Measurements from ENCODE around the gene GALNT9. TPM values are rescaled to one million over a fixed set of nuclear protein-coding genes. Genes with fewer than 3 reads are reported as not detected.

GALNT9 gene
- polyA plus RNA-seq, 1 experiment: not detected

- DNase-seq (ENCODE audit: low read depth): no peak
- POLR2A ChIA-PET: no interaction called here
- TF ChIP-seq, protein P1, sequence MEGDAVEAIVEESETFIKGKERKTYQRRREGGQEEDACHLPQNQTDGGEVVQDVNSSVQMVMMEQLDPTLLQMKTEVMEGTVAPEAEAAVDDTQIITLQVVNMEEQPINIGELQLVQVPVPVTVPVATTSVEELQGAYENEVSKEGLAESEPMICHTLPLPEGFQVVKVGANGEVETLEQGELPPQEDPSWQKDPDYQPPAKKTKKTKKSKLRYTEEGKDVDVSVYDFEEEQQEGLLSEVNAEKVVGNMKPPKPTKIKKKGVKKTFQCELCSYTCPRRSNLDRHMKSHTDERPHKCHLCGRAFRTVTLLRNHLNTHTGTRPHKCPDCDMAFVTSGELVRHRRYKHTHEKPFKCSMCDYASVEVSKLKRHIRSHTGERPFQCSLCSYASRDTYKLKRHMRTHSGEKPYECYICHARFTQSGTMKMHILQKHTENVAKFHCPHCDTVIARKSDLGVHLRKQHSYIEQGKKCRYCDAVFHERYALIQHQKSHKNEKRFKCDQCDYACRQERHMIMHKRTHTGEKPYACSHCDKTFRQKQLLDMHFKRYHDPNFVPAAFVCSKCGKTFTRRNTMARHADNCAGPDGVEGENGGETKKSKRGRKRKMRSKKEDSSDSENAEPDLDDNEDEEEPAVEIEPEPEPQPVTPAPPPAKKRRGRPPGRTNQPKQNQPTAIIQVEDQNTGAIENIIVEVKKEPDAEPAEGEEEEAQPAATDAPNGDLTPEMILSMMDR (IDR thresholded peaks at IDR 0.05; ENCODE audit: insufficient read depth, low read depth, low read length): no peak
Measured at GRCh38 chr12:132146772-132147422, 182.5 kb downstream of the GALNT9 start.

More at GRCh38 chr12:132146772-132147422, 182.5 kb downstream of the GALNT9 start:
- Histone ChIP-seq H3K4me3 (ENCODE audit: low read depth, low read length) (no peak overlapping the region), H3K27me3 (ENCODE audit: control insufficient read depth, insufficient read depth, low read length) (no peaks in the 10 kb centered on the region), H3K36me3 (ENCODE audit: control insufficient read depth, insufficient read depth, low read length) (peaks cover 6% of the 10 kb centered on the region)
- CTCF ChIA-PET: interaction anchor here (1.1 to 3.2 kb wide), 2 partner anchors 267 to 468 kb away, joined by 3 to 9 read pairs; no protein-coding TSS in a partner anchor

Small RNA genes lying within 50 kb of the gene (small RNA-seq; reads per million reads assigned to genes)
- gene AC138466.3 (ENCODE audit: insufficient read length, low read depth, low replicate concordance): not detected

Other genes with a start within 250 kb of the GALNT9 start
- 5.3 and 8.2 TPM in 2 replicates for gene DDX51, start 185.3 kb downstream of the GALNT9 start, polyA plus RNA-seq (2011; rRNA removed)
- gene NOC4L, start 185.1 kb downstream of the GALNT9 start, polyA plus RNA-seq (2011; rRNA removed): 3.9 and 8.1 TPM in 2 replicates
- 1.0 and 1.4 TPM in 2 replicates for gene FBRSL1, start 160.6 kb upstream of the GALNT9 start, polyA plus RNA-seq (2011; rRNA removed)

Data from BJ (cell line).